Kidney (tissue), 14 donors: ENCODE results near the gene TMEM18. TPM values are rescaled to one million over a fixed set of nuclear protein-coding genes. Genes with fewer than 3 reads are reported as not detected.

ENCODE experiments used
- DNase-seq, 5 donors: peaks; one replicate each; pipeline ENCODE4 v3.0.0-alpha.2; 2013 to 2020
- FAIRE-seq: peaks from 2 replicates; lab custom pipeline; 2012; peaks lifted over from hg19 to GRCh38; lab: Jason Lieb, UNC
- H3K27ac ChIP-seq, 2 donors: one replicate each; pipeline ENCODE4 v1.7.0; 2013; ENCODE audit warnings: low read depth in 2 of 2, low read length in 2 of 2, inconsistent platforms in 1 of 2
- H3K27me3 ChIP-seq: one replicate; pipeline ENCODE4 v1.7.1; 2013; ENCODE audit warnings: low read length, inconsistent platforms; ENCODE audit not compliant: control insufficient read depth, insufficient read depth
- H3K36me3 ChIP-seq, 3 donors: one replicate each; pipeline versions ENCODE4 v1.7.0 to v1.7.1; 2013; ENCODE audit warnings: low read length in 3 of 3, control low read depth in 1 of 3, inconsistent platforms in 1 of 3; ENCODE audit not compliant: insufficient read depth in 3 of 3, control insufficient read depth in 2 of 3
- H3K4me1 ChIP-seq, 3 donors: one replicate each; pipeline versions ENCODE4 v1.7.0 to v1.7.1; 2013; ENCODE audit warnings: low read length in 3 of 3, inconsistent platforms in 1 of 3, low read depth in 1 of 3; ENCODE audit not compliant: control insufficient read depth in 2 of 3, insufficient read depth in 2 of 3
- H3K4me3 ChIP-seq, 3 donors: one replicate each; pipeline versions ENCODE4 v1.7.0 to v1.8.1; 2013; ENCODE audit warnings: low read length in 3 of 3, control low read depth in 1 of 3, inconsistent platforms in 1 of 3
- H3K9ac ChIP-seq, 3 donors: one replicate each; pipeline versions ENCODE4 v1.7.0 to v1.7.1; 2013; ENCODE audit warnings: low read length in 3 of 3, control low read depth in 1 of 3, inconsistent platforms in 1 of 3
- H3K9me3 ChIP-seq, 3 donors: one replicate each; pipeline versions ENCODE4 v1.7.0 to v1.7.1; 2013; ENCODE audit warnings: low read length in 3 of 3, control low read depth in 1 of 3, inconsistent platforms in 1 of 3; ENCODE audit not compliant: control insufficient read depth in 2 of 3, insufficient read depth in 1 of 3
- CTCF ChIP-seq: IDR thresholded peaks from 3 replicates; pipeline ENCODE4 v1.5.1; 2012; ENCODE audit warnings: mild to moderate bottlenecking, moderate library complexity, borderline replicate concordance; ENCODE audit not compliant: insufficient read depth; ENCODE audit errors: extremely low read depth
- intact Hi-C: fragments of 100-400 bp; cut with DNase I; formaldehyde crosslinking; loops from one replicate; pipeline ENCODE4 v1.11.1; 2022
- polyA plus RNA-seq: library from polyadenylated mRNA; stranded (reverse); fragments of 350-450 nt; fragmentation: Illumina TruSeq; extraction: RNeasy Lipid Tissue Mini Kit (QIAGEN cat#74804); gene quantifications from one replicate; pipeline ENCODE4 v1.2.3, GENCODE V29; 2014; ENCODE audit warnings: low read depth, low replicate concordance; ENCODE audit not compliant: insufficient read depth
- total RNA-seq: library from RNA; stranded (reverse); fragmentation: NEBNext Ultra II Directional; extraction: Animal tissue kit (Norgen Biotek cat#: 25700); gene quantifications from one replicate; pipeline ENCODE4 v1.2.1, GENCODE V29; 2021
- donor health status: control.
- donor health status: control.
- donor health status: control.
- donor health status: control.
- donor health status: control.
- donor health status: DM: yes; HTN: yes; CAD: no.
- donor health status: Normal renal cell carcinoma (clear cell type).

The TMEM18 gene
- total and polyA plus RNA-seq, 2 donors from 2014 or later: 24.0 to 29.7 TPM

- H3K27me3 ChIP-seq: no peaks in the 10 kb centered on the region
- H3K27ac ChIP-seq: no peak overlapping the region
- TF ChIP-seq CTCF: no peak
- intact Hi-C loops: no loop called here
- H3K4me1 ChIP-seq: no peaks in the 10 kb centered on the region
- no peak overlapping the region for H3K9ac ChIP-seq
- FAIRE-seq: no peak
- DNase-seq: no peak
- no peaks in the 10 kb centered on the region for H3K9me3 ChIP-seq
- no peaks in the 10 kb centered on the region for H3K36me3 ChIP-seq
- H3K4me3 ChIP-seq: no peak overlapping the region
Observed at GRCh38 chr2:626491-627339, 50.5 kb downstream of the TMEM18 start.

- Histone ChIP-seq H3K27ac (no peak overlapping the region), H3K4me1 (no peaks in the 10 kb centered on the region), H3K9ac (no peak overlapping the region), H3K27me3 (no peaks in the 10 kb centered on the region), H3K36me3 (no peaks in the 10 kb centered on the region), H3K9me3 (no peaks in the 10 kb centered on the region), H3K4me3 (no peak overlapping the region)
- intact Hi-C loops: no loop called here
- no peak for TF ChIP-seq CTCF
- DNase-seq (no peak), FAIRE-seq (no peak)
Observed at GRCh38 chr2:625415-626333, 51.5 kb downstream of the TMEM18 start.

- H3K27ac ChIP-seq: no peak overlapping the region
- H3K27me3 ChIP-seq: no peaks in the 10 kb centered on the region
- H3K9me3 ChIP-seq: no peaks in the 10 kb centered on the region
- no peak for FAIRE-seq
- H3K4me3 ChIP-seq: no peak overlapping the region
- intact Hi-C loops: no loop called here
- no peak overlapping the region for H3K9ac ChIP-seq
- no peak for DNase-seq
- no peaks in the 10 kb centered on the region for H3K36me3 ChIP-seq
- H3K4me1 ChIP-seq: no peaks in the 10 kb centered on the region
- TF ChIP-seq CTCF: no peak
Observed at GRCh38 chr2:624551-625347, 52.5 kb downstream of the TMEM18 start.
